Suprapubic skin (tissue), 4 donors: ENCODE measurements around the gene MAIP1. TPM values are rescaled to one million over a fixed set of nuclear protein-coding genes. Genes with fewer than 3 reads are reported as not detected.

ENCODE experiments used
- DNase-seq, 2 donors: peaks; one replicate each; pipeline ENCODE4 v3.0.0-alpha.2; 2019; ENCODE audit warnings: low spot score in 2 of 2
- H3K27ac ChIP-seq: fragments of 200-600 bp; sonication (generic); one replicate; pipeline ENCODE4 v1.5.1; 2019
- H3K27me3 ChIP-seq: fragments of 200-600 bp; sonication (generic); one replicate; pipeline ENCODE4 v1.5.1; 2019
- H3K36me3 ChIP-seq: fragments of 200-600 bp; sonication (generic); one replicate; pipeline ENCODE4 v1.5.1; 2019
- H3K4me1 ChIP-seq: fragments of 200-600 bp; sonication (generic); one replicate; pipeline ENCODE4 v1.5.1; 2019
- H3K4me3 ChIP-seq: fragments of 200-600 bp; sonication (generic); one replicate; pipeline ENCODE4 v1.5.1; 2019; ENCODE audit warnings: mild to moderate bottlenecking
- H3K9me3 ChIP-seq: fragments of 200-600 bp; sonication (generic); one replicate; pipeline ENCODE4 v1.5.1; 2019
- EP300 ChIP-seq: sonication (generic); formaldehyde crosslinking; IDR thresholded peaks from one replicate; pipeline ENCODE4 v1.6.1; 2017; ENCODE audit warnings: antibody characterized with exemption
- POLR2A ChIP-seq, 2 donors: fragments of 450-650 bp; IDR thresholded peaks; one replicate each; pipeline ENCODE4 v1.6.1; 2017; ENCODE audit warnings: antibody characterized with exemption in 2 of 2, mild to moderate bottlenecking in 2 of 2, moderate library complexity in 2 of 2
- POLR2AphosphoS5 ChIP-seq, 3 donors: sonication (generic); formaldehyde crosslinking; IDR thresholded peaks; one replicate each; pipeline ENCODE4 v1.6.1; 2017; ENCODE audit warnings: antibody characterized with exemption in 3 of 3
- WGBS: methylation state at CpG from one replicate; pipeline ENCODE4 v1.1.5; 2018; 5-methylcytosine and 5-hydroxymethylcytosine counted together
- total RNA-seq, 4 donors: library from RNA; depleted of rRNA; stranded (reverse); fragments of >200 nt; gene quantifications; one replicate each; pipeline ENCODE4 v1.1.0, GENCODE V29; 2016
- TF ChIP-seq, protein P1 (sequence below), 2 donors: fragments of 200-600 bp in 1 of 2; fragments of 450-650 bp in 1 of 2; sonication (generic) in 1 of 2; IDR thresholded peaks; one replicate each; pipeline ENCODE4 v1.5.1; 2016 to 2019; ENCODE audit warnings: antibody characterized with exemption in 2 of 2, mild to moderate bottlenecking in 1 of 2, moderate library complexity in 1 of 2

MAIP1 gene
- total RNA-seq, 4 donors from 2014 or later: 24.5 to 36.0 (median 25.5) TPM

DNA sequence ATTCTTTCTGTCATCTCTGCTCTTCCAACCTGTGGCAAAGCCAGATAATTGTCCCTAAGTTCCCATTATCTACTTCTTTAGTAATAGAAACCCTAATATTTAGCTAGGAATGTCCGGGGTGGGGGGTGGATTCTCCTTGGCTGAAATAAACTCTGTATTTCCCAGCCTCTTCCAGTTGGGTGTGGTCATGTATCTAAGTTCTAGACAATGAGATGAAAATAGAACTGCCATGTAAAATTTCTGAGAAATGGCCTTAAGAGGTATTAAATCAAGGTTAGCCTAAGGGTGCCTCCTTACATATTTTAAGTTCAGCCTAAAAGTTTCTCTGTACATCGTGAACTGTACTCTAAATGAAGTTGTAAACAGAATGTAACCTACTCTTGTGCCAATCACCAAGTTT lies 39.5 kb downstream of the MAIP1 start:
- Histone ChIP-seq H3K4me1 (no peaks in the 10 kb centered on the region), H3K27ac (no peak overlapping the region), H3K36me3 (no peaks in the 10 kb centered on the region), H3K9me3 (no peaks in the 10 kb centered on the region), H3K4me3 (no peak overlapping the region), H3K27me3 (no peaks in the 10 kb centered on the region)
- no peak for DNase-seq
- 66% methylated on average over 2 of the region's 2 CpGs for WGBS
- TF ChIP-seq POLR2AphosphoS5 (IDR thresholded peaks at IDR 0.05) (no peak), EP300 (no peak)
- TF ChIP-seq, protein P1, sequence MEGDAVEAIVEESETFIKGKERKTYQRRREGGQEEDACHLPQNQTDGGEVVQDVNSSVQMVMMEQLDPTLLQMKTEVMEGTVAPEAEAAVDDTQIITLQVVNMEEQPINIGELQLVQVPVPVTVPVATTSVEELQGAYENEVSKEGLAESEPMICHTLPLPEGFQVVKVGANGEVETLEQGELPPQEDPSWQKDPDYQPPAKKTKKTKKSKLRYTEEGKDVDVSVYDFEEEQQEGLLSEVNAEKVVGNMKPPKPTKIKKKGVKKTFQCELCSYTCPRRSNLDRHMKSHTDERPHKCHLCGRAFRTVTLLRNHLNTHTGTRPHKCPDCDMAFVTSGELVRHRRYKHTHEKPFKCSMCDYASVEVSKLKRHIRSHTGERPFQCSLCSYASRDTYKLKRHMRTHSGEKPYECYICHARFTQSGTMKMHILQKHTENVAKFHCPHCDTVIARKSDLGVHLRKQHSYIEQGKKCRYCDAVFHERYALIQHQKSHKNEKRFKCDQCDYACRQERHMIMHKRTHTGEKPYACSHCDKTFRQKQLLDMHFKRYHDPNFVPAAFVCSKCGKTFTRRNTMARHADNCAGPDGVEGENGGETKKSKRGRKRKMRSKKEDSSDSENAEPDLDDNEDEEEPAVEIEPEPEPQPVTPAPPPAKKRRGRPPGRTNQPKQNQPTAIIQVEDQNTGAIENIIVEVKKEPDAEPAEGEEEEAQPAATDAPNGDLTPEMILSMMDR (IDR thresholded peaks at IDR 0.05): no peak

DNA sequence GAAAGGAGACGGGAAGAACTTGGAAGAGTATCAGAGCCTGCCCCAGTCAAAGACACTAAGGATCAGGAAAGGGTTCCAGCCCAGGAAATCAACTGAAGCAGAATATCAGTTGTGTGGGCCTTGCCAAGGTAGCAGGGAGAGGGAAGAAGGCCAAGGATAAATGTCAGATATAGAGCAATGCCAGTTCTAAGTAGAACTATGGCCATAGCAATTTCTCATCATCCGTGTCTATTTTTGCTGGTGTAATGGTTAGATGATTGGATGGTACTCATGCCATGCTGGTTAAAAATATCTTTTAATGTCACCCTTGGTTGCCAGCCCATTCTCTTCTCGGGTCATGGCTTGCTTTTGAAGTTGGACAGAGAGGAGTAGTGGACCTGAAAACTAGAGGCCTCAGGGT lies 41.9 kb downstream of the MAIP1 start:
- Histone ChIP-seq H3K27me3 (no peaks in the 10 kb centered on the region), H3K36me3 (no peaks in the 10 kb centered on the region), H3K9me3 (no peaks in the 10 kb centered on the region), H3K4me1 (no peaks in the 10 kb centered on the region), H3K4me3 (no peak overlapping the region), H3K27ac (no peak overlapping the region)
- whole genome bisulfite sequencing: 79% methylated on average over 3 of the region's 3 CpGs
- TF ChIP-seq POLR2A (IDR thresholded peaks at IDR 0.05) (no peak), POLR2AphosphoS5 (IDR thresholded peaks at IDR 0.05) (no peak), EP300 (no peak)
- TF ChIP-seq, protein P1 (IDR thresholded peaks at IDR 0.05): no peak
- DNase-seq: no peak

DNA sequence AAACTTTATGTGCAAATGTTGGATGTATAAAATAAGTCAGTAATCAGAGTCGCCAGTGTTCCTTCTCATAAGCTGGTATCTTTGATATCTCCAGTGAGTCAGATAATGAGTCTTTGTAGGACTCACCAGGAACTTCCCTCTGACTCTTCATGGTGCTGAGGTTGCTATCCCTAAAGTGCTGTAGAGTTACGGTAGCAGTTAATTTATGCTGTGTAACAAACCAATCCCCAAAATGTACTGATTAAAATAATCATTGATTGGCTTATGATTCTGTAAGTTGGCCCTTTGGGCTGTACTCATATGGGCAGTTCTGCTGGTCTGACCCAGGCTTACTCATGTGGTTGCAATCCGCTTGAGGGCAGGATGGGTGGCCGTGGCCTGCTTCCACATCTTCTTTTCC lies 43.8 kb downstream of the MAIP1 start:
- Histone ChIP-seq H3K27me3 (no peaks in the 10 kb centered on the region), H3K27ac (no peak overlapping the region), H3K9me3 (no peaks in the 10 kb centered on the region), H3K4me3 (no peak overlapping the region), H3K4me1 (no peaks in the 10 kb centered on the region), H3K36me3 (no peaks in the 10 kb centered on the region)
- 83% methylated on average over 4 of the region's 4 CpGs for WGBS
- TF ChIP-seq POLR2AphosphoS5 (IDR thresholded peaks at IDR 0.05) (no peak), EP300 (no peak), POLR2A (IDR thresholded peaks at IDR 0.05) (no peak)
- TF ChIP-seq, protein P1 (IDR thresholded peaks at IDR 0.05): no peak
- DNase-seq: no peak

DNA sequence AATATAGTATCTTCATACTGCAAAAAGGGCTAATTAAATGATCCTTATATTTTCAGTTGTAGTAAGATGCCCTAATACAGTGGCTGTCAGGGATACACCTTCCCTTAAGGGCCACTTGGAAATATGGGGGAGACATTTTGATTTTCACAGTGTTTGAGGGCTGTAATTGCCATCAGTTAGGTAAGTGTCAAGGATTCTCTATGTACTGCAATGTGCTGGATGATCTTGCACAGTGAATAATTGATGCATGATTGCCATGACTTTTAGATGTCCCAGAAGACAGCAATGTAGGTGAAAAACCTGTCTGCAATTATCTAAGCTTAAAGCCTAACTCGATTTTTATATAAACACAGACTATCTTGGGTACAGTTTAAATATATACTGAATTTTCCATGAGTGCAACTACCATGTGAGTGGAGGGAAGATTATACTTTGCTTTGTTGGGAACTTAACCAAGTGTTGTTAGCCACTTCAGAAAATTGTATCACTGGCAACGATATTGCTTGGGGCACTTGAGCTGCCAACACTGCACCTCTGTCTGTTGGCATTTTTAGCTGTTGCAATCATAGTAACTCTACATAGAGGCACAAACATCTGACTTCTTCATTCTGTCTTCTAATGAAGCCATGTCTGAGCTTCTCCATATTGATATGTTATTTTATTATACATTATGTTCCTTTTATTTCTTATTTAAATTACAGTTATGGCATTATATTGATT lies 45.2 kb downstream of the MAIP1 start:
- no peak overlapping the region for H3K27ac ChIP-seq
- no peak for DNase-seq
- no peaks in the 10 kb centered on the region for H3K9me3 ChIP-seq
- H3K4me1 ChIP-seq: no peaks in the 10 kb centered on the region
- no peaks in the 10 kb centered on the region for H3K27me3 ChIP-seq
- 64% methylated on average over 2 of the region's 2 CpGs for WGBS
- H3K4me3 ChIP-seq: no peak overlapping the region
- H3K36me3 ChIP-seq: no peaks in the 10 kb centered on the region
- TF ChIP-seq EP300: no peak
- TF ChIP-seq POLR2A (IDR thresholded peaks at IDR 0.05): no peak
- no peak for TF ChIP-seq POLR2AphosphoS5 (IDR thresholded peaks at IDR 0.05)
- TF ChIP-seq, protein P1 (IDR thresholded peaks at IDR 0.05): no peak

DNA sequence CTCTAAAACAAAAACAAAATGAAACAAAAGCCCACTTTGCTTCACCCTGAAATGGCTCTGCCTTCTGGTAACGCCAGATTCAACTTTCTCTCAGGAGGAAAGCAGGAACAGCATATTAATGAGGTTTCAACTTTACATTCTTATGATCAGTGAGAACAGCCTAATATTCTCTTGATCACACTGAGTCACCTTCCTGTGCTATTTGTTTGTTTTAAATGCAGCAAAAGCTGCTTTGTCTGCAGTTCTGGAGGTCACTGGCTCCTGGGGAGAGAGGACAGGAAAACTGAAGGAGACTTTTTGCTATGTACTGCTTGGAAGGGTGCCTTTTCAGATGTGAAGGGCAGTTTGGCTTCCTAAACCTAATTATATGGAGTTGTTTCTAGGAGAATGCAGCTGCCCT lies 48.1 kb downstream of the MAIP1 start:
- no peak for DNase-seq
- 74% methylated on average over 1 of the region's 1 CpG for WGBS
- TF ChIP-seq POLR2A (IDR thresholded peaks at IDR 0.05) (no peak), POLR2AphosphoS5 (IDR thresholded peaks at IDR 0.05) (no peak), EP300 (no peak)
- TF ChIP-seq, protein P1 (IDR thresholded peaks at IDR 0.05): no peak
- Histone ChIP-seq H3K4me1 (no peaks in the 10 kb centered on the region), H3K36me3 (no peaks in the 10 kb centered on the region), H3K27ac (no peak overlapping the region), H3K4me3 (no peak overlapping the region), H3K27me3 (no peaks in the 10 kb centered on the region), H3K9me3 (no peaks in the 10 kb centered on the region)
